ENCODE measurements around the gene ZSCAN32.

DNA sequence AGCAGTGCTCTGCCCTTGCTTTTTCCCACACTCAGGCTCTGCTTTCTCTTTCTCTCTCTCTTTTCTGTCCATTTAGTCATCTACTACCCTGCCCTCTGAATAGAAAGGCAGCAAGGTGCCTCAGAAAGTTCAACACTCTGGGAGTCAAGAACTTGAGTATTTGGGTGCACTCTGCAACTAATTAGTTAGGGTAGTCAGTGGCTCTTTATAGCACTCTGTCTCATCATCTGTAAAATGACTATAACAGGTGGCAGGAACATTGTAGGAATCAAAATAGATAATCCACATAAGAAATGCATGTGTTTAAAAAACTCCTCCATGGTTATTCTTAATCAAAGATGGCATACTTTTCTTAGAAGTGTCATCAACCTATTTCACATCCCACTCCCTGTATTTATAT, 37.9 kb downstream of the ZSCAN32 start:
- TF ChIP-seq SIN3A (IDR thresholded peaks at IDR 0.05; ENCODE audit: borderline replicate concordance, insufficient read depth, low read length) = no peak
- TF ChIP-seq POLR2AphosphoS5 (IDR thresholded peaks at IDR 0.05; ENCODE audit: low read depth, low read length) = no peak
- TF ChIP-seq TAF1 (IDR thresholded peaks at IDR 0.05; ENCODE audit: borderline replicate concordance, insufficient read depth, low read length) = no peak
- no peak for TF ChIP-seq FOXP2 (optimal IDR thresholded peaks at IDR 0.05; ENCODE audit: borderline replicate concordance, extremely low read depth, extremely low read length, insufficient read depth)

Measured in PFSK-1 (cell line).